Measurements from ENCODE around the gene OVCH2.

- no peak for TF ChIP-seq CTCF (IDR thresholded peaks at IDR 0.05; ENCODE audit: low read depth, low read length, poor library complexity, severe bottlenecking)
- no peak for TF ChIP-seq EZH2phosphoT487 (IDR thresholded peaks at IDR 0.05; ENCODE audit: borderline replicate concordance, low read length)
These were observed 39.9 kb downstream of the OVCH2 start for GRCh38 chr11:7666292-7666866.
